Liver (tissue), 3 donors: ENCODE data around the gene MRPS11.

Experiments
- EGR1 ChIP-seq, 2 donors: IDR thresholded peaks; 2 replicates each; pipeline ENCODE4 v1.6.1; 2016 to 2018; ENCODE audit warnings: antibody characterized with exemption in 2 of 2, low read depth in 2 of 2
- FOXA1 ChIP-seq: IDR thresholded peaks from 2 replicates; pipeline ENCODE4 v1.6.1; 2016; ENCODE audit warnings: antibody characterized with exemption
- GABPA ChIP-seq, 2 donors: IDR thresholded peaks in 1 of 2; conservative IDR thresholded peaks in 1 of 2; 2 replicates each; pipeline ENCODE4 v1.6.1; 2016; ENCODE audit warnings: antibody characterized with exemption in 2 of 2, mild to moderate bottlenecking in 1 of 2, moderate library complexity in 1 of 2
- JUND ChIP-seq, 2 donors: IDR thresholded peaks; 2 replicates each; pipeline ENCODE4 v1.6.1; 2016; ENCODE audit warnings: antibody characterized with exemption in 2 of 2
- RAD21 ChIP-seq, 2 donors: IDR thresholded peaks; 2 replicates each; pipeline ENCODE4 v1.6.1; 2016; ENCODE audit warnings: antibody characterized with exemption in 2 of 2, mild to moderate bottlenecking in 2 of 2
- RXRA ChIP-seq, 2 donors: IDR thresholded peaks; 2 replicates each; pipeline ENCODE4 v1.6.1; 2017 to 2018; ENCODE audit warnings: antibody characterized with exemption in 2 of 2, mild to moderate bottlenecking in 1 of 2
- SP1 ChIP-seq: IDR thresholded peaks from 2 replicates; pipeline ENCODE4 v1.6.1; 2018; ENCODE audit warnings: antibody characterized with exemption, mild to moderate bottlenecking
- TAF1 ChIP-seq: conservative IDR thresholded peaks from 2 replicates; pipeline ENCODE4 v1.6.1; 2016; ENCODE audit warnings: antibody characterized with exemption, mild to moderate bottlenecking
- TF ChIP-seq, protein P1 (sequence below): IDR thresholded peaks from 2 replicates; pipeline ENCODE4 v1.6.1; 2016; ENCODE audit warnings: antibody characterized with exemption
- TF ChIP-seq, protein P2 (sequence below): fragments of 150-350 bp; IDR thresholded peaks from 2 replicates; pipeline ENCODE4 v1.5.1; 2017; ENCODE audit warnings: improper control_type of control experiment, low read depth, low read length; ENCODE audit not compliant: missing input control
- donor health status: healthy.
- donor health status: healthy.

DNA sequence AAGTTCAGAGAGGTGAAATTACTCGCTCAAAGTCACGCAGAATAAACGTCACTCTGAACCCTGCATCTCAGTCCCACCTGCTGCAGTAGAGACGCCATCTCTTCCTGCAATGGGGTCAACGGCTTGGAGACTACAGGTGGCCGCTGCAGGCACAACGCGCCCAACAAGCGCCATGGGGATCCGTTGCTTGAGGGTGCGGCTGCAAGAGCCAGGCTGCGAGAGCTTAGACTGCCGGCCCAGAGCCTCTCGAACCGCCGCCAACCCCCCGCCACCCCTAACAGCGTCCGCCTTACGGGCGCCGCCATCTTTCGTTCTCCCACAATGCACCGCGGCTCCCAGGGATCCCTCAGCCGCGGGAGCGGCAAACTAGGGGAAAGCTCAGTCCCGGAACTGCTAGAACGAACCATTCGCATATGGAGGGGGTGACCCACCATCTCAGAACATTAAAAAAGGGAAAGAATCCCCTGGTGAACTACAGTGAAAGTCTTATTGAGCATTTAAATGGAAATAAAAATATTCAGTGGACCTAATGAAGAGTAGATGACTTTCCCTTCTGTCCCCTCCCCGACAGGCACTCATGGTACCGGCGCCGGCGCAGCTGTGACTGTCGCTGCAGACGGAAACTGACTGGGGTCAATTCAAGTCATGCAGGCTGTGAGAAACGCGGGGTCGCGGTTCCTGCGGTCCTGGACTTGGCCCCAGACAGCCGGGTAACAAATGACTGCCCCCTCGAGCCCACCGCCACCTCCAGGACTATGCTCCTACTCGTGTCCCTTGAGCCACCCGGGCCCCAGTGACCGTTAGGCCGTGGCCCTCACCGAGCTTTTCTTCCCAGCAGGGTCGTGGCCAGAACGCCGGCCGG lies at the start of gene MRPS11, which contains the start of gene MRPL46:
- peak in 1 of 2 donors; percentile 23 for TF ChIP-seq RAD21 (IDR thresholded peaks at IDR 0.05)
- TF ChIP-seq, protein P1, sequence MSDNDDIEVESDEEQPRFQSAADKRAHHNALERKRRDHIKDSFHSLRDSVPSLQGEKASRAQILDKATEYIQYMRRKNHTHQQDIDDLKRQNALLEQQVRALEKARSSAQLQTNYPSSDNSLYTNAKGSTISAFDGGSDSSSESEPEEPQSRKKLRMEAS: peak; percentile 93
- TF ChIP-seq JUND (IDR thresholded peaks at IDR 0.05): peak; percentile 39 to 57
- peak in 1 of 2 donors; percentile 30 for TF ChIP-seq EGR1 (IDR thresholded peaks at IDR 0.05; ENCODE audit: low read depth in 2 of 2)
- TF ChIP-seq TAF1: peak; percentile 80
- no peak for TF ChIP-seq FOXA1
- TF ChIP-seq, protein P2, sequence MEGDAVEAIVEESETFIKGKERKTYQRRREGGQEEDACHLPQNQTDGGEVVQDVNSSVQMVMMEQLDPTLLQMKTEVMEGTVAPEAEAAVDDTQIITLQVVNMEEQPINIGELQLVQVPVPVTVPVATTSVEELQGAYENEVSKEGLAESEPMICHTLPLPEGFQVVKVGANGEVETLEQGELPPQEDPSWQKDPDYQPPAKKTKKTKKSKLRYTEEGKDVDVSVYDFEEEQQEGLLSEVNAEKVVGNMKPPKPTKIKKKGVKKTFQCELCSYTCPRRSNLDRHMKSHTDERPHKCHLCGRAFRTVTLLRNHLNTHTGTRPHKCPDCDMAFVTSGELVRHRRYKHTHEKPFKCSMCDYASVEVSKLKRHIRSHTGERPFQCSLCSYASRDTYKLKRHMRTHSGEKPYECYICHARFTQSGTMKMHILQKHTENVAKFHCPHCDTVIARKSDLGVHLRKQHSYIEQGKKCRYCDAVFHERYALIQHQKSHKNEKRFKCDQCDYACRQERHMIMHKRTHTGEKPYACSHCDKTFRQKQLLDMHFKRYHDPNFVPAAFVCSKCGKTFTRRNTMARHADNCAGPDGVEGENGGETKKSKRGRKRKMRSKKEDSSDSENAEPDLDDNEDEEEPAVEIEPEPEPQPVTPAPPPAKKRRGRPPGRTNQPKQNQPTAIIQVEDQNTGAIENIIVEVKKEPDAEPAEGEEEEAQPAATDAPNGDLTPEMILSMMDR: no peak
- TF ChIP-seq SP1: peak; percentile 78
- TF ChIP-seq GABPA (IDR thresholded peaks at IDR 0.05 in 1 of 2, conservative IDR thresholded peaks at IDR 0.05 in 1 of 2): peak; percentile 38 to 79
- TF ChIP-seq RXRA (IDR thresholded peaks at IDR 0.05): peak; percentile 71 to 77
